Stimulated activated CD4-positive, alpha-beta T cell treated with anti-CD3 and anti-CD28 coated beads, Interleukin-2, amount 100 ng/mL, for 48 hours (primary cell): ENCODE results near the gene CDK5.
A peak's percentile ranks its signal among the peaks of the same experiment; 100 is the strongest.

ENCODE experiments used
- DNase-seq, 2 donors: peaks; one replicate each; pipeline ENCODE4 v3.0.0-alpha.2; 2020

The CDK5 gene

GRCh38 chr7:151086802-151087244 is 29.1 kb upstream of the CDK5 start:
- peak; percentile 27 to 32 for DNase-seq

GRCh38 chr7:151085691-151086620 is 28.3 kb upstream of the CDK5 start, which contains the start of gene AGAP3:
AGAP3 (plus strand) TSS chr7:151086475; CDS start chr7:151086742, 267 bp downstream.
- peak; percentile 35 to 42 for DNase-seq

GRCh38 chr7:151085329-151085690 is 27.6 kb upstream of the CDK5 start:
- DNase-seq: no peak

- no peak for DNase-seq
These were observed 26.1 kb upstream of the CDK5 start for GRCh38 chr7:151083824-151084160.

GRCh38 chr7:151083071-151083823 is 25.6 kb upstream of the CDK5 start, which contains the start of gene TMUB1:
TMUB1 (minus strand) TSS chr7:151083493; CDS start chr7:151082563, 930 bp downstream.
- DNase-seq: peak; percentile 72 to 75

- no peak for DNase-seq
These were observed 24.7 kb upstream of the CDK5 start for GRCh38 chr7:151082141-151083070.

GRCh38 chr7:151081170-151082101 is 23.7 kb upstream of the CDK5 start:
- DNase-seq: no peak

GRCh38 chr7:151080522-151081169 is 22.9 kb upstream of the CDK5 start, which contains the start of gene FASTK:
FASTK (minus strand) TSS chr7:151080809; CDS start chr7:151080766, 43 bp downstream.
- peak; percentile 74 to 81 for DNase-seq

- DNase-seq: no peak
These were observed 22.4 kb upstream of the CDK5 start for GRCh38 chr7:151080067-151080521.

GRCh38 chr7:151079199-151079910 is 21.7 kb upstream of the CDK5 start:
- no peak for DNase-seq

GRCh38 chr7:151078233-151079040 is 20.7 kb upstream of the CDK5 start:
- no peak for DNase-seq

- no peak for DNase-seq
These were observed 20.1 kb upstream of the CDK5 start for GRCh38 chr7:151077705-151078232.

- no peak for DNase-seq
These were observed 19.4 kb upstream of the CDK5 start for GRCh38 chr7:151076863-151077704.

GRCh38 chr7:151075978-151076426 is 18.3 kb upstream of the CDK5 start:
- no peak for DNase-seq

GRCh38 chr7:151075662-151075971 is 17.9 kb upstream of the CDK5 start:
- DNase-seq: no peak

- no peak for DNase-seq
These were observed 17.3 kb upstream of the CDK5 start for GRCh38 chr7:151074817-151075661.

GRCh38 chr7:151073990-151074389 is 16.3 kb upstream of the CDK5 start:
- DNase-seq: no peak
